K562 (cell line): ENCODE data around the gene OXLD1. TPM values are rescaled to one million over a fixed set of nuclear protein-coding genes. Genes with fewer than 3 reads are reported as not detected.

Experiments
- COPS2 ChIP-seq: fragments of 450-650 bp; conservative IDR thresholded peaks from 2 replicates; pipeline ENCODE4 v1.6.1; 2016; ENCODE audit warnings: mild to moderate bottlenecking, moderate library complexity
- CREBBP ChIP-seq: IDR thresholded peaks from one replicate; pipeline ENCODE4 v1.6.1; 2012; ENCODE audit warnings: low read depth, mild to moderate bottlenecking, control low read depth, inconsistent platforms, low read length
- FOXJ2 ChIP-seq: fragments of 200-800 bp; sonication (Bioruptor generic); IDR thresholded peaks from 2 replicates; pipeline ENCODE4 v1.6.1; 2016; ENCODE audit warnings: missing genetic modification characterization, missing compliant biosample characterization
- GATA2 ChIP-seq: sonication (generic); formaldehyde crosslinking; IDR thresholded peaks from 2 replicates; pipeline ENCODE4 v1.4.0; 2020; ENCODE audit warnings: mild to moderate bottlenecking, missing genetic modification reagents
- KAT7 ChIP-seq: sonication (generic); formaldehyde crosslinking; IDR thresholded peaks from 2 replicates; pipeline ENCODE4 v1.8.0; 2022; ENCODE audit warnings: missing genetic modification reagents, mild to moderate bottlenecking, borderline replicate concordance
- ZFP1 ChIP-seq: fragments of 450-650 bp; formaldehyde crosslinking; IDR thresholded peaks from 2 replicates; pipeline ENCODE4 v1.4.0; 2020; ENCODE audit warnings: mild to moderate bottlenecking, mixed read lengths
- ZFPM2 ChIP-seq: fragments of 250-450 bp; sonication (Bioruptor Pico); IDR thresholded peaks from 2 replicates; pipeline ENCODE4 v1.5.1; 2022; ENCODE audit warnings: mild to moderate bottlenecking
- ZNF282 ChIP-seq: sonication (generic); formaldehyde crosslinking; IDR thresholded peaks from 2 replicates; pipeline ENCODE4 v1.8.1; 2023; ENCODE audit warnings: missing genetic modification reagents
- ZNF311 ChIP-seq: fragments of 250-450 bp; sonication (Bioruptor Pico); IDR thresholded peaks from 2 replicates; pipeline ENCODE4 v1.4.0; 2020; ENCODE audit warnings: mild to moderate bottlenecking, moderate library complexity
- ZNF780A ChIP-seq: fragments of 250-450 bp; sonication (Bioruptor Pico); IDR thresholded peaks from 2 replicates; pipeline ENCODE4 v1.5.0; 2021; ENCODE audit warnings: mild to moderate bottlenecking
- polyA plus RNA-seq, 8 experiments: library from polyadenylated mRNA; depleted of rRNA in 4 of 8; stranded (reverse) in 5 of 8; unstranded in 3 of 8; fragments of >200 nt; fragmentation: Nextera tagmentation in 2 of 8; fragmentation: Illumina TruSeq in 1 of 8; extraction: Ambion mirVana in 2 of 8; extraction: Trizol in 1 of 8; gene quantifications; 2 replicates each; pipeline versions ENCODE4 v1.2.1 to v1.2.3, GENCODE V29; 2011 to 2014; ENCODE audit warnings: inconsistent platforms in 1 of 8, missing spikeins in 1 of 8
- total RNA-seq, 7 experiments: library from RNA; depleted of rRNA in 6 of 7; stranded (reverse); fragments of >200 nt in 6 of 7; fragmentation: Illumina TruSeq in 2 of 7; extraction: Trizol in 2 of 7; gene quantifications; 2 replicates each; pipeline versions ENCODE4 v1.2.1 to v1.2.3, GENCODE V29; 2011 to 2021; ENCODE audit warnings: low replicate concordance in 1 of 7
- TF ChIP-seq, protein P1 (sequence below), 2 experiments: fragments of 450-650 bp; IDR thresholded peaks; 2 replicates each; pipeline ENCODE4 v1.6.1; 2016; ENCODE audit warnings: mild to moderate bottlenecking in 2 of 2, borderline replicate concordance in 1 of 2, low read depth in 1 of 2, moderate library complexity in 1 of 2
- TF ChIP-seq, protein P2 (sequence below), 2 experiments: IDR thresholded peaks; 2 replicates each; pipeline ENCODE4 v1.6.1; 2011; ENCODE audit warnings: borderline replicate concordance in 1 of 2, control low read depth in 1 of 2, low read depth in 1 of 2, low read length in 1 of 2, mild to moderate bottlenecking in 1 of 2, mixed read lengths in 1 of 2, moderate library complexity in 1 of 2; ENCODE audit not compliant: insufficient read depth in 1 of 2, insufficient read length in 1 of 2, poor library complexity in 1 of 2, severe bottlenecking in 1 of 2; ENCODE audit errors: extremely low read depth in 1 of 2
- TF ChIP-seq, protein P3 (sequence below): sonication (generic); formaldehyde crosslinking; IDR thresholded peaks from 2 replicates; pipeline ENCODE4 v1.8.0; 2022; ENCODE audit warnings: mild to moderate bottlenecking, missing genetic modification reagents
- TF ChIP-seq, protein P4 (sequence below): sonication (generic); formaldehyde crosslinking; IDR thresholded peaks from 2 replicates; pipeline ENCODE4 v1.8.1; 2022; ENCODE audit warnings: missing genetic modification reagents

OXLD1 gene
- total and polyA plus RNA-seq, 9 of the 15 experiments (the other 6 are each of a cell fraction or from before 2014, with no cell fraction given) = 4.4 to 115 (median 29.3) TPM

DNA sequence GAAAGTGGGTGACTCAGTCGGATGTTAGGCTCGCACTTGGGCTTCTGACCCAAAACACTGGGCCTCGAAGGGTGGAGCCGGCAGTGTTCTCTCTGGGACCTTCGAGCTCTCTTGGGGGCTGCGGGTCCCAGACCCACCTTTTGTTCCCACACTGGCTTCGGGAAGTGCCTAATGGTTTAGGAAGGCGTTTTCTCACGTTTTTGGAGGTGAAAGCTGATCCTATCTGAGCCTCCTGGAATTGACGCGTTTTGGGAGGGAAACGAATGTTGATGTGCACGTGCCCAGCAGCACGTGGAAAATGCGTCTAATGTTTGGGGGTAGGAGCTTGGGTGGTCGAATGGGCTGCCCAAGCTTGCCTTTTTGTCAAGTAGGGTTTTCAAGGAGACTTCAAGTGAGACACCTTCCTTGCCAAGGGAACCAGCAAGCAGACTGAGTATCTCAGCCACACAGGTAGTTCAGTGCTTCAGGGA is 18.1 kb upstream of the OXLD1 start (continued):
- TF ChIP-seq, protein P1, sequence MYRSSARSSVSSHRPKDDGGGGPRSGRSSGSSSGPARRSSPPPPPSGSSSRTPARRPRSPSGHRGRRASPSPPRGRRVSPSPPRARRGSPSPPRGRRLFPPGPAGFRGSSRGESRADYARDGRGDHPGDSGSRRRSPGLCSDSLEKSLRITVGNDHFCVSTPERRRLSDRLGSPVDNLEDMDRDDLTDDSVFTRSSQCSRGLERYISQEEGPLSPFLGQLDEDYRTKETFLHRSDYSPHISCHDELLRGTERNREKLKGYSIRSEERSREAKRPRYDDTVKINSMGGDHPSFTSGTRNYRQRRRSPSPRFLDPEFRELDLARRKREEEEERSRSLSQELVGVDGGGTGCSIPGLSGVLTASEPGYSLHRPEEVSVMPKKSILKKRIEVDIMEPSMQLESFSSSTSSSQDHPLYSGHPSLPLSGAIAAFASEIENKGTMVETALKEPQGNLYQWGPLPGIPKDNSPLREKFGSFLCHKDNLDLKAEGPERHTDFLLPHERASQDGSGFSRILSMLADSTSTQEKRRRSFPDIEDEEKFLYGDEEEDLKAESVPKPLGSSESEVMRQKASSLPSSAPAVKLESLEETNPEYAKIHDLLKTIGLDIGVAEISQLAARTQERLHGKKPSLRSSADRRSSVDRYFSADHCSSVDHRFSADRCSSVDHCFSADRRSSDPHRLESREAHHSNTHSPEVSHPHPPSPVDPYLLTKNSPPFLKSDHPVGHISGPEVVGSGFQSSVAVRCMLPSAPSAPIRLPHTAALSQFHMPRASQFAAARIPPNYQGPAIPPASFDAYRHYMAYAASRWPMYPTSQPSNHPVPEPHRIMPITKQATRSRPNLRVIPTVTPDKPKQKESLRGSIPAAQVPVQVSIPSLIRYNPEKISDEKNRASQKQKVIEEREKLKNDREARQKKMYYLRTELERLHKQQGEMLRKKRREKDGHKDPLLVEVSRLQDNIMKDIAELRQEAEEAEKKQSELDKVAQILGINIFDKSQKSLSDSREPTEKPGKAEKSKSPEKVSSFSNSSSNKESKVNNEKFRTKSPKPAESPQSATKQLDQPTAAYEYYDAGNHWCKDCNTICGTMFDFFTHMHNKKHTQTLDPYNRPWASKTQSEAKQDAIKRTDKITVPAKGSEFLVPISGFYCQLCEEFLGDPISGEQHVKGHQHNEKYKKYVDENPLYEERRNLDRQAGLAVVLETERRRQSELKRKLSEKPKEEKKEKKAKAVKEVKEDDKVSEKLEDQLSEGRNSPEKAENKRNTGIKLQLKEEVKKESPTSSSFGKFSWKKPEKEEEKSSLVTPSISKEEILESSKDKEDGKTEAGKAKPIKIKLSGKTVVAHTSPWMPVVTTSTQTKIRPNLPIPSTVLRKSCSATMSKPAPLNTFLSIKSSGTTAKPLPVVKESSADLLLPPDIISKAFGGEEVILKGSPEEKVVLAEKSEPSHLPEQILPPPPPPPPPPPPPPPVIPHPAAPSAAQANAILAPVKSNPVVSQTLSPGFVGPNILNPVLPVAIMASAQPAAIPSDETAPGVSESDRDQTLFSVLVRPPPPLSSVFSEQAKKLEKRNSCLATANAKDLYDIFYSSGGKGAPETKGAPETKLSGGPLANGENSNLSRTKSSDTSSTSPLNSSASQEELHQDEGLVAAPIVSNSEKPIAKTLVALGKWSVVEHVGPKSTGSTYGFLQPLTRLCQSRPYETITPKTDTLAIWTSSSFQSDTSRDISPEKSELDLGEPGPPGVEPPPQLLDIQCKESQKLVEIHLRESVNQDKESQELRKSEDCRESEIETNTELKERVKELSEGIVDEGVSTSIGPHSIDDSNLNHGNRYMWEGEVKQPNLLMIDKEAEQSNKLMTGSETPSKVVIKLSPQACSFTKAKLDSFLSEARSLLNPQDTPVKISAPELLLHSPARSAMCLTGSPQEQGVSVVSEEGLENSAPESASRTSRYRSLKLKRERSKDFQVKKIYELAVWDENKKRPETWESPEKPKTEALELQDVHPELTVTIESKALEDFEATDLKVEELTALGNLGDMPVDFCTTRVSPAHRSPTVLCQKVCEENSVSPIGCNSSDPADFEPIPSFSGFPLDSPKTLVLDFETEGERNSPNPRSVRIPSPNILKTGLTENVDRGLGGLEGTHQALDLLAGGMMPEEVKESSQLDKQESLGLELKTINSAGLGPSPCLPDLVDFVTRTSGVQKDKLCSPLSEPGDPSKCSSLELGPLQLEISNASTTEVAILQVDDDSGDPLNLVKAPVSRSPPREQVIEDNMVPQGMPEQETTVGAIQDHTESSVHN (IDR thresholded peaks at IDR 0.05; ENCODE audit: borderline replicate concordance in 1 of 2, low read depth in 1 of 2) = no peak
- TF ChIP-seq ZFP1 (CRISPR knock-in tag) (no peak), FOXJ2 (no peak), COPS2 (no peak), GATA2 (CRISPR knock-in tag) (no peak), KAT7 (CRISPR knock-in tag) (0 out of 2 replicates have a peak, but pooled peaks have one; percentile 60), CREBBP (no peak), ZNF282 (CRISPR knock-in tag) (0 out of 2 replicates have a peak, but pooled peaks have one; percentile 30), ZFPM2 (CRISPR knock-in tag) (no peak), ZNF780A (no peak), ZNF311 (CRISPR knock-in tag) (no peak)
- TF ChIP-seq, protein P2, sequence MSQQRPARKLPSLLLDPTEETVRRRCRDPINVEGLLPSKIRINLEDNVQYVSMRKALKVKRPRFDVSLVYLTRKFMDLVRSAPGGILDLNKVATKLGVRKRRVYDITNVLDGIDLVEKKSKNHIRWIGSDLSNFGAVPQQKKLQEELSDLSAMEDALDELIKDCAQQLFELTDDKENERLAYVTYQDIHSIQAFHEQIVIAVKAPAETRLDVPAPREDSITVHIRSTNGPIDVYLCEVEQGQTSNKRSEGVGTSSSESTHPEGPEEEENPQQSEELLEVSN (IDR thresholded peaks at IDR 0.05; ENCODE audit: borderline replicate concordance in 1 of 2, extremely low read depth in 1 of 2, insufficient read depth in 1 of 2, insufficient read length in 1 of 2, low read depth in 1 of 2, low read length in 1 of 2, poor library complexity in 1 of 2, severe bottlenecking in 1 of 2) = peak; percentile 96 to 98
- TF ChIP-seq, protein P3, sequence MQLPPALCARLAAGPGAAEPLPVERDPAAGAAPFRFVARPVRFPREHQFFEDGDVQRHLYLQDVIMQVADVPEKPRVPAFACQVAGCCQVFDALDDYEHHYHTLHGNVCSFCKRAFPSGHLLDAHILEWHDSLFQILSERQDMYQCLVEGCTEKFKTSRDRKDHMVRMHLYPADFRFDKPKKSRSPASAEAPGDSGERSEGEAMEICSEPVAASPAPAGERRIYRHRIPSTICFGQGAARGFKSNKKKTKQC (CRISPR knock-in tag) = 0 out of 2 replicates have a peak, but pooled peaks have one; percentile 23
- TF ChIP-seq, protein P4, sequence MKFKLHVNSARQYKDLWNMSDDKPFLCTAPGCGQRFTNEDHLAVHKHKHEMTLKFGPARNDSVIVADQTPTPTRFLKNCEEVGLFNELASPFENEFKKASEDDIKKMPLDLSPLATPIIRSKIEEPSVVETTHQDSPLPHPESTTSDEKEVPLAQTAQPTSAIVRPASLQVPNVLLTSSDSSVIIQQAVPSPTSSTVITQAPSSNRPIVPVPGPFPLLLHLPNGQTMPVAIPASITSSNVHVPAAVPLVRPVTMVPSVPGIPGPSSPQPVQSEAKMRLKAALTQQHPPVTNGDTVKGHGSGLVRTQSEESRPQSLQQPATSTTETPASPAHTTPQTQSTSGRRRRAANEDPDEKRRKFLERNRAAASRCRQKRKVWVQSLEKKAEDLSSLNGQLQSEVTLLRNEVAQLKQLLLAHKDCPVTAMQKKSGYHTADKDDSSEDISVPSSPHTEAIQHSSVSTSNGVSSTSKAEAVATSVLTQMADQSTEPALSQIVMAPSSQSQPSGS (CRISPR knock-in tag) = no peak
